ENCODE results near the gene RFX4. TPM values are rescaled to one million over a fixed set of nuclear protein-coding genes. Genes with fewer than 3 reads are reported as not detected.

Gene RFX4
- total and polyA plus RNA-seq, 10 of the 15 experiments (the other 5 are each of a cell fraction or from before 2014, with no cell fraction given): 0.02 to 0.23 TPM; not detected in 8

GRCh38 chr12:106647793-106648514 is 65.2 kb downstream of the RFX4 start (continued):
- TF ChIP-seq, protein P1, sequence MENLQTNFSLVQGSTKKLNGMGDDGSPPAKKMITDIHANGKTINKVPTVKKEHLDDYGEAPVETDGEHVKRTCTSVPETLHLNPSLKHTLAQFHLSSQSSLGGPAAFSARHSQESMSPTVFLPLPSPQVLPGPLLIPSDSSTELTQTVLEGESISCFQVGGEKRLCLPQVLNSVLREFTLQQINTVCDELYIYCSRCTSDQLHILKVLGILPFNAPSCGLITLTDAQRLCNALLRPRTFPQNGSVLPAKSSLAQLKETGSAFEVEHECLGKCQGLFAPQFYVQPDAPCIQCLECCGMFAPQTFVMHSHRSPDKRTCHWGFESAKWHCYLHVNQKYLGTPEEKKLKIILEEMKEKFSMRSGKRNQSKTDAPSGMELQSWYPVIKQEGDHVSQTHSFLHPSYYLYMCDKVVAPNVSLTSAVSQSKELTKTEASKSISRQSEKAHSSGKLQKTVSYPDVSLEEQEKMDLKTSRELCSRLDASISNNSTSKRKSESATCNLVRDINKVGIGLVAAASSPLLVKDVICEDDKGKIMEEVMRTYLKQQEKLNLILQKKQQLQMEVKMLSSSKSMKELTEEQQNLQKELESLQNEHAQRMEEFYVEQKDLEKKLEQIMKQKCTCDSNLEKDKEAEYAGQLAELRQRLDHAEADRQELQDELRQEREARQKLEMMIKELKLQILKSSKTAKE (IDR thresholded peaks at IDR 0.05; ENCODE audit: low read depth, poor library complexity, severe bottlenecking): no peak
- no peak for TF ChIP-seq MTA2 (IDR thresholded peaks at IDR 0.05; ENCODE audit: low read depth)
- TF ChIP-seq IRF4 (IDR thresholded peaks at IDR 0.05; ENCODE audit: low read depth, low read length): no peak
- TF ChIP-seq SREBF1 (IDR thresholded peaks at IDR 0.05; ENCODE audit: low read length): no peak
- no peak for TF ChIP-seq MYC (IDR thresholded peaks at IDR 0.05; ENCODE audit: insufficient read depth, insufficient read length, insufficient replicate concordance, low read length, severe bottlenecking)
- no peak for TF ChIP-seq NKRF (conservative IDR thresholded peaks at IDR 0.05)

- FAIRE-seq (no peak), ATAC-seq (no peak), DNase-seq (ENCODE audit: low read depth, low spot score) (no peak)
- 75% methylated on average over 2 of the region's 2 CpGs for WGBS (ENCODE audit: insufficient coverage, insufficient replicate concordance, low lambda C conversion rate, missing lambda C conversion rate)
- no peak overlapping the region for H3K4me2 ChIP-seq (ENCODE audit: control insufficient read depth, insufficient read depth)
- no TSS peak for BruUV-seq (replicated peaks)
- ChIA-PET SMC1A (ENCODE audit: uncharacterized antibody, unreplicated experiment) (no interaction called here), RAD21 (ENCODE audit: unreplicated experiment) (no interaction called here), CTCF (no interaction called here), POLR2A (no interaction called here)
- no peaks in the 10 kb centered on the region for H3K27me3 ChIP-seq (replicated peaks in 1 of 2; ENCODE audit: control insufficient read depth in 2 of 2, insufficient read depth in 2 of 2, low read length in 1 of 2)
- in situ Hi-C loops (cut with MboI) (no loop called here), intact Hi-C loops (cut with micrococcal nuclease; ENCODE audit: unreplicated experiment) (no loop called here)
- H2AFZ ChIP-seq (ENCODE audit: control insufficient read depth, low read depth, low read length): no peak overlapping the region
- no peaks in the 10 kb centered on the region for H3K9me3 ChIP-seq (replicated peaks; ENCODE audit: control insufficient read depth, insufficient read depth, low read length)
- H3K27ac ChIP-seq (ENCODE audit: control insufficient read depth, insufficient read depth): no peak overlapping the region
- H4K20me1 ChIP-seq (ENCODE audit: control insufficient read depth, insufficient read depth): no peaks in the 10 kb centered on the region
- no peaks in the 10 kb centered on the region for H3K4me1 ChIP-seq (ENCODE audit: control insufficient read depth, insufficient read depth, low read length)
- no peak overlapping the region for H3K9ac ChIP-seq (ENCODE audit: control insufficient read depth, insufficient read depth, low read length)
- H3K79me2 ChIP-seq (ENCODE audit: control insufficient read depth, insufficient read depth, low read length): no peaks in the 10 kb centered on the region
- no peak overlapping the region for H3K4me3 ChIP-seq
- no peaks in the 10 kb centered on the region for H3K36me3 ChIP-seq (ENCODE audit: control insufficient read depth in 2 of 2, insufficient read depth in 2 of 2, low read length in 1 of 2)
- TF ChIP-seq, protein P2, sequence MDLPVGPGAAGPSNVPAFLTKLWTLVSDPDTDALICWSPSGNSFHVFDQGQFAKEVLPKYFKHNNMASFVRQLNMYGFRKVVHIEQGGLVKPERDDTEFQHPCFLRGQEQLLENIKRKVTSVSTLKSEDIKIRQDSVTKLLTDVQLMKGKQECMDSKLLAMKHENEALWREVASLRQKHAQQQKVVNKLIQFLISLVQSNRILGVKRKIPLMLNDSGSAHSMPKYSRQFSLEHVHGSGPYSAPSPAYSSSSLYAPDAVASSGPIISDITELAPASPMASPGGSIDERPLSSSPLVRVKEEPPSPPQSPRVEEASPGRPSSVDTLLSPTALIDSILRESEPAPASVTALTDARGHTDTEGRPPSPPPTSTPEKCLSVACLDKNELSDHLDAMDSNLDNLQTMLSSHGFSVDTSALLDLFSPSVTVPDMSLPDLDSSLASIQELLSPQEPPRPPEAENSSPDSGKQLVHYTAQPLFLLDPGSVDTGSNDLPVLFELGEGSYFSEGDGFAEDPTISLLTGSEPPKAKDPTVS (IDR thresholded peaks at IDR 0.05; ENCODE audit: low read depth, low read length): no peak
- TF ChIP-seq, protein P3, sequence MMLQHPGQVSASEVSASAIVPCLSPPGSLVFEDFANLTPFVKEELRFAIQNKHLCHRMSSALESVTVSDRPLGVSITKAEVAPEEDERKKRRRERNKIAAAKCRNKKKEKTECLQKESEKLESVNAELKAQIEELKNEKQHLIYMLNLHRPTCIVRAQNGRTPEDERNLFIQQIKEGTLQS (IDR thresholded peaks at IDR 0.05; ENCODE audit: borderline replicate concordance, extremely low read depth, low read depth, low read length): no peak
- no peak for TF ChIP-seq BMI1 (IDR thresholded peaks at IDR 0.05; ENCODE audit: borderline replicate concordance)
- TF ChIP-seq EED (IDR thresholded peaks at IDR 0.05; ENCODE audit: low read depth): no peak
- TF ChIP-seq EZH2 (IDR thresholded peaks at IDR 0.05; ENCODE audit: borderline replicate concordance, control insufficient read depth, low read depth, low read length): no peak
- TF ChIP-seq, protein P4, sequence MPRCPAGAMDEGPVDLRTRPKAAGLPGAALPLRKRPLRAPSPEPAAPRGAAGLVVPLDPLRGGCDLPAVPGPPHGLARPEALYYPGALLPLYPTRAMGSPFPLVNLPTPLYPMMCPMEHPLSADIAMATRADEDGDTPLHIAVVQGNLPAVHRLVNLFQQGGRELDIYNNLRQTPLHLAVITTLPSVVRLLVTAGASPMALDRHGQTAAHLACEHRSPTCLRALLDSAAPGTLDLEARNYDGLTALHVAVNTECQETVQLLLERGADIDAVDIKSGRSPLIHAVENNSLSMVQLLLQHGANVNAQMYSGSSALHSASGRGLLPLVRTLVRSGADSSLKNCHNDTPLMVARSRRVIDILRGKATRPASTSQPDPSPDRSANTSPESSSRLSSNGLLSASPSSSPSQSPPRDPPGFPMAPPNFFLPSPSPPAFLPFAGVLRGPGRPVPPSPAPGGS (IDR thresholded peaks at IDR 0.05; ENCODE audit: borderline replicate concordance, insufficient read depth, low read depth, low read length, poor library complexity, severe bottlenecking): no peak
- TF ChIP-seq RFX5 (IDR thresholded peaks at IDR 0.05; ENCODE audit: low read depth, low read length): no peak
- TF ChIP-seq PAX5 (IDR thresholded peaks at IDR 0.05; ENCODE audit: borderline replicate concordance, low read depth, low read length): no peak
These were observed 65.9 kb downstream of the RFX4 start for GRCh38 chr12:106648736-106649135.

Measured in GM12878 (cell line).